Psoas muscle (tissue), 8 donors: ENCODE data around the gene GYS1. TPM values are rescaled to one million over a fixed set of nuclear protein-coding genes. Genes with fewer than 3 reads are reported as not detected.

ENCODE experiments used
- ATAC-seq, 4 donors: fragments of 200-7000 bp; cut with Tn5 transposase; one replicate each; pipeline ENCODE4 v1.9.1; 2020; ENCODE audit warnings: moderate library complexity in 3 of 4, mild to moderate bottlenecking in 2 of 4
- DNase-seq, 2 donors: peaks; one replicate each; pipeline ENCODE4 v3.0.0-alpha.2; 2020
- H3K27ac ChIP-seq: fragments of 200-600 bp; one replicate; pipeline ENCODE4 v1.8.0; 2022
- H3K27me3 ChIP-seq, 3 donors: fragments of 200-600 bp in 1 of 3; one replicate each; pipeline versions ENCODE4 v1.6.1 to v1.8.0; 2013 to 2022; ENCODE audit warnings: low read length in 2 of 3, mild to moderate bottlenecking in 2 of 3, moderate library complexity in 1 of 3; ENCODE audit not compliant: insufficient read depth in 3 of 3
- H3K36me3 ChIP-seq, 2 donors: fragments of 200-600 bp in 1 of 2; one replicate each; pipeline versions ENCODE4 v1.6.1 to v1.8.0; 2013 to 2022; ENCODE audit warnings: low read depth in 1 of 2, mild to moderate bottlenecking in 1 of 2, moderate library complexity in 1 of 2; ENCODE audit not compliant: insufficient read depth in 1 of 2
- H3K4me1 ChIP-seq: fragments of 200-600 bp; one replicate; pipeline ENCODE4 v1.8.0; 2022
- H3K4me3 ChIP-seq: fragments of 200-600 bp; one replicate; pipeline ENCODE4 v1.8.0; 2022; ENCODE audit warnings: mild to moderate bottlenecking
- H3K9me3 ChIP-seq: fragments of 200-600 bp; one replicate; pipeline ENCODE4 v1.8.0; 2022
- WGBS, 3 donors: extraction: QIAGEN DNeasy Blood & Tissue Kit; methylation state at CpG; one replicate each; pipeline versions ENCODE4 v1.1.6 to v1.1.7; 2013; 5-methylcytosine and 5-hydroxymethylcytosine counted together
- intact Hi-C, 2 donors: fragments of 100-400 bp; cut with DNase I; formaldehyde crosslinking; loops; one replicate each; pipeline versions ENCODE4 v1.11.0 to v1.14.2; 2022
- polyA plus RNA-seq, 3 donors: library from polyadenylated mRNA; stranded (reverse); fragments of 200-250 nt; gene quantifications; one replicate each; pipeline ENCODE4 v1.2.3, GENCODE V29; 2013
- total RNA-seq, 4 donors: library from RNA; stranded (reverse); fragmentation: NEBNext Ultra II Directional in 2 of 4; extraction: Animal tissue kit (Norgen Biotek cat#: 25700) in 2 of 4; gene quantifications; one replicate each; pipeline versions ENCODE4 v1.2.1 to v1.2.4, GENCODE V29; 2021 to 2023
- TF ChIP-seq, protein P1 (sequence below): fragments of 200-600 bp; IDR thresholded peaks from one replicate; pipeline ENCODE4 v1.8.0; 2022; ENCODE audit warnings: antibody characterized with exemption
- donor health status: healthy with polysubstance abuse.
- donor health status: DM: no; HTN: no; CAD: no; lungs with moderate emphysema.
- donor health status: Bipolar disorder and iron deficiency.
- donor health status: healthy.
- donor health status: DM: yes; HTN: yes; CAD: no.
- donor health status: DM: no; HTN: no; CAD: no.
- donor health status: DM: no; HTN: no; CAD: no.
- donor health status: DM: yes; HTN: yes; CAD: no.

The GYS1 gene
- total and polyA plus RNA-seq, 7 donors = 30.9 to 331 (median 147) TPM

DNA sequence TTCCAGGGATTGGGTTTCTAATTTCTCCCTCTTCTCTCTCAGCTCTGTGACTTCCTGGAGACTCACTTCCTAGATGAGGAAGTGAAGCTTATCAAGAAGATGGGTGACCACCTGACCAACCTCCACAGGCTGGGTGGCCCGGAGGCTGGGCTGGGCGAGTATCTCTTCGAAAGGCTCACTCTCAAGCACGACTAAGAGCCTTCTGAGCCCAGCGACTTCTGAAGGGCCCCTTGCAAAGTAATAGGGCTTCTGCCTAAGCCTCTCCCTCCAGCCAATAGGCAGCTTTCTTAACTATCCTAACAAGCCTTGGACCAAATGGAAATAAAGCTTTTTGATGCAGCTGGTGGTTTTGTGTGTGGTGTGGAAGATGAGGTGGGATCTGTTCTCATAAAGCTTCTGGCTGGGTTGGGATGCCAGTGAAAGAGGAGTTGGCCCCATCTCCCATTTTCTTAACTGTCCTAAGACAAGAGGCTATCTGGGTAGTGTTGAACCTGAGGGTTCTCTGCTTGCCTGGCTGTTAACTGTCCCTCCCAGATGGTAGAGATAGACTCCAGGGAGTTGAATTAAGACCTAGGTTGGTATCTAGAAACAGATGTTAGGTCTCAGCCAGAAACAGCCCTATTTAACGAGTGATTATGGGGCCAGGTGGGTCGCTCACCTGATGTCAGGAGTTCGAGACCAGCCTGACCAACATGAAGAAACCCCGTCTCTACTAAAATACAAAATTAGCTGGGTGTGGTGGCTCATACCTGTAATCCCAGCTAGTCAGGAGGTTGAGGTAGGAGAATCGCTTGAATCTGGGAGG is 26.4 kb downstream of the GYS1 start:
- TF ChIP-seq, protein P1, sequence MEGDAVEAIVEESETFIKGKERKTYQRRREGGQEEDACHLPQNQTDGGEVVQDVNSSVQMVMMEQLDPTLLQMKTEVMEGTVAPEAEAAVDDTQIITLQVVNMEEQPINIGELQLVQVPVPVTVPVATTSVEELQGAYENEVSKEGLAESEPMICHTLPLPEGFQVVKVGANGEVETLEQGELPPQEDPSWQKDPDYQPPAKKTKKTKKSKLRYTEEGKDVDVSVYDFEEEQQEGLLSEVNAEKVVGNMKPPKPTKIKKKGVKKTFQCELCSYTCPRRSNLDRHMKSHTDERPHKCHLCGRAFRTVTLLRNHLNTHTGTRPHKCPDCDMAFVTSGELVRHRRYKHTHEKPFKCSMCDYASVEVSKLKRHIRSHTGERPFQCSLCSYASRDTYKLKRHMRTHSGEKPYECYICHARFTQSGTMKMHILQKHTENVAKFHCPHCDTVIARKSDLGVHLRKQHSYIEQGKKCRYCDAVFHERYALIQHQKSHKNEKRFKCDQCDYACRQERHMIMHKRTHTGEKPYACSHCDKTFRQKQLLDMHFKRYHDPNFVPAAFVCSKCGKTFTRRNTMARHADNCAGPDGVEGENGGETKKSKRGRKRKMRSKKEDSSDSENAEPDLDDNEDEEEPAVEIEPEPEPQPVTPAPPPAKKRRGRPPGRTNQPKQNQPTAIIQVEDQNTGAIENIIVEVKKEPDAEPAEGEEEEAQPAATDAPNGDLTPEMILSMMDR = no peak
- peaks cover 43% of the 10 kb centered on the region for H3K4me1 ChIP-seq
- WGBS, 3 donors = 54 to 83% (median 58%) methylated on average over 10 of the region's 10 CpGs
- DNase-seq (no peak), ATAC-seq (no peak)
- H3K36me3 ChIP-seq = peaks cover 0 to 47% of the 10 kb centered on the region in 2 donors
- intact Hi-C loops = loop anchor here in 1 of 2 donors (5.0 to 10.0 kb wide), 2 partner anchors 94 to 332 kb away; partner anchors contain the start of genes DBP and PPP1R15A
- peak overlapping the region; percentile 89 for H3K27ac ChIP-seq
- no peaks in the 10 kb centered on the region for H3K9me3 ChIP-seq
- peak overlapping the region; percentile 94 for H3K4me3 ChIP-seq
- no peaks in the 10 kb centered on the region for H3K27me3 ChIP-seq

DNA sequence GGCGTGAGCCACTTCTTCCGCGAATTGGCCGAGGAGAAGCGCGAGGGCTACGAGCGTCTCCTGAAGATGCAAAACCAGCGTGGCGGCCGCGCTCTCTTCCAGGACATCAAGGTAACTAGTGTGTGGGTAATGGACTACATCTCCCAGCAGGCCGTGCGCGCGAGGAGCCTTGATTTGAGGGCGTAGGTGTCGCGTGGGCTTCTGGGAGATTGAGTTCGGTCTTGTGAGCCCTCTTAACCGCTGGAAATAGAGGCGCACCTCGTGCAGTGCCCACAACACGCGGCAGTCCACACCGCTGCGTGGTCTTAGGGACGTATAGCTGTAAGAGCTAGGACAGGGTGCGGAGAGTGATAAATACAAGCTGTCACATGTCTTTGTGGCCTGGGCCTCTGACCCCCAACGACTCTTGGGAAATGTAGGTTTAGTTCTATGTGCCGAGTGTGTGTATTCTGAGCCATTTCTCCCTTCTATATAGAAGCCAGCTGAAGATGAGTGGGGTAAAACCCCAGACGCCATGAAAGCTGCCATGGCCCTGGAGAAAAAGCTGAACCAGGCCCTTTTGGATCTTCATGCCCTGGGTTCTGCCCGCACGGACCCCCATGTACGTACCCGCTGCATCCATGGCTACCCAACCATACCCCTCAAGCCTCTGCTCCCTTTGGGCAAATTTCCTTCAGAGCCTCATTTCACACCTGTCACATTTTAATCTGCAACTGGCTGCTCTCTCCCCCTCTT is 27.1 kb downstream of the GYS1 start:
- peak overlapping the region; percentile 89 for H3K27ac ChIP-seq
- DNase-seq = peak; percentile 89 to 94
- no peaks in the 10 kb centered on the region for H3K9me3 ChIP-seq
- peak; percentile 53 to 76 (median 68) for ATAC-seq
- peaks cover 0 to 40% of the 10 kb centered on the region in 2 donors for H3K36me3 ChIP-seq
- TF ChIP-seq, protein P1 = no peak
- peak overlapping the region; percentile 94 for H3K4me3 ChIP-seq
- H3K4me1 ChIP-seq = peaks cover 43% of the 10 kb centered on the region
- intact Hi-C loops = loop anchor here (2.0 to 10.0 kb wide), 3 partner anchors 94 to 331 kb away; partner anchors contain the start of genes DBP (in 1 of the 2) and PPP1R15A (in 1 of the 2)
- H3K27me3 ChIP-seq = no peaks in the 10 kb centered on the region
- 4 to 12% (median 5%) methylated on average over 36 of the region's 36 CpGs for WGBS, 3 donors

DNA sequence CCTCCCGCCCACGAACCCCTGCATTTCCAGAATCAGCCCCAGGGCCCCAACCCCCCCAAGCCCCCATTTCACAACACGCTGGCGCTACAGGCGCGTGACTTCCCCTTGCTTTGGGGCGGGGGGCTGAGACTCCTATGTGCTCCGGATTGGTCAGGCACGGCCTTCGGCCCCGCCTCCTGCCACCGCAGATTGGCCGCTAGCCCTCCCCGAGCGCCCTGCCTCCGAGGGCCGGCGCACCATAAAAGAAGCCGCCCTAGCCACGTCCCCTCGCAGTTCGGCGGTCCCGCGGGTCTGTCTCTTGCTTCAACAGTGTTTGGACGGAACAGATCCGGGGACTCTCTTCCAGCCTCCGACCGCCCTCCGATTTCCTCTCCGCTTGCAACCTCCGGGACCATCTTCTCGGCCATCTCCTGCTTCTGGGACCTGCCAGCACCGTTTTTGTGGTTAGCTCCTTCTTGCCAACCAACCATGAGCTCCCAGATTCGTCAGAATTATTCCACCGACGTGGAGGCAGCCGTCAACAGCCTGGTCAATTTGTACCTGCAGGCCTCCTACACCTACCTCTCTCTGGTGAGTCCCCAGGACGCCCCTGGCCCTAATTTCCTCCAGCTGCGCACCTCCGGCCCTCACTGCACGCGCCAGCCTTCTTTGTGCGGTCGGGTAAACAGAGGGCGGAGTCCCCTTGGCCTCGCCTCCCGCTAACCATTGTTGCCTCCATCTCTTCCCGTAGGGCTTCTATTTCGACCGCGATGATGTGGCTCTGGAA is 27.9 kb downstream of the GYS1 start, which contains the start of gene FTL:
TSS of gene FTL (plus strand) at position 270 of the 766 bp plus-strand sequence. CDS start at position 469, 199 bp downstream.
- WGBS, 3 donors = 0% methylated on average over 52 of the region's 52 CpGs
- peaks cover 36% of the 10 kb centered on the region for H3K4me1 ChIP-seq
- H3K27me3 ChIP-seq = no peaks in the 10 kb centered on the region
- TF ChIP-seq, protein P1 = no peak
- peak within 1 kb of the TSS; percentile 94 for H3K4me3 ChIP-seq
- intact Hi-C loops = loop anchor here (2.0 to 10.0 kb wide), 3 partner anchors 93 to 330 kb away; partner anchors contain the start of genes DBP (in 1 of the 2) and PPP1R15A (in 1 of the 2)
- H3K36me3 ChIP-seq = peaks cover 0 to 34% of the 10 kb centered on the region in 2 donors
- DNase-seq = peak; percentile 98 to 99
- H3K9me3 ChIP-seq = no peaks in the 10 kb centered on the region
- peak within 1 kb of the TSS; percentile 89 for H3K27ac ChIP-seq
- ATAC-seq = peak; percentile 77 to 85 (median 83)
